ENCODE measurements around the gene TOMM40L. TPM values are rescaled to one million over a fixed set of nuclear protein-coding genes. Genes with fewer than 3 reads are reported as not detected.
A peak's percentile ranks its signal among the peaks of the same experiment; 100 is the strongest.

TOMM40L gene
- total RNA-seq, 2 experiments from 2014 or later, result 11.0 to 20.1 TPM

- Histone ChIP-seq H3K27ac (ENCODE audit: low read depth, low read length, poor library complexity, severe bottlenecking) (peak overlapping the region; percentile 44), H4K20me1 (ENCODE audit: insufficient read depth, low read length) (no peaks in the 10 kb centered on the region)
- no TSS peak for BruUV-seq (replicated peaks)
These were observed 8.0 kb upstream of the TOMM40L start for GRCh38 chr1:161217831-161218230.

GRCh38 chr1:161218301-161219077 is 7.4 kb upstream of the TOMM40L start:
- BruUV-seq (replicated peaks), result no TSS peak
- peaks cover 11% of the 10 kb centered on the region for H3K36me3 ChIP-seq (ENCODE audit: insufficient read depth, low read length)
- ChIA-PET POLR2A (interaction anchor here (0.7 to 4.4 kb wide), 5 partner anchors 13 to 148 kb away, joined by 3 to 22 read pairs (median 4); partner anchors contain the start of gene NDUFS2), CTCF (ENCODE audit: unreplicated experiment) (interaction anchor here (0.5 to 0.6 kb wide), 2 partner anchors 15 to 61 kb away, joined by 3 read pairs; no protein-coding TSS in a partner anchor)
- intact Hi-C loops (cut with micrococcal nuclease; ENCODE audit: unreplicated experiment), result no loop called here
- peak; percentile 29 for DNase-seq (ENCODE audit: low spot score)
- H3K79me2 ChIP-seq (ENCODE audit: insufficient read depth, low read depth, low read length), result no peaks in the 10 kb centered on the region
- peak overlapping the region; percentile 20 for H3K4me3 ChIP-seq (ENCODE audit: low read depth, low read length, poor library complexity, severe bottlenecking)
- peak overlapping the region; percentile 44 for H3K27ac ChIP-seq (ENCODE audit: low read depth, low read length, poor library complexity, severe bottlenecking)
- no peaks in the 10 kb centered on the region for H4K20me1 ChIP-seq (ENCODE audit: insufficient read depth, low read length)
- H3K4me2 ChIP-seq (ENCODE audit: low read length), result peak overlapping the region; percentile 56
- no peaks in the 10 kb centered on the region for H3K9me3 ChIP-seq (ENCODE audit: low read length)
- peaks cover 34% of the 10 kb centered on the region for H3K4me1 ChIP-seq (ENCODE audit: insufficient read depth, low read length, poor library complexity, severe bottlenecking)
- H3K9me2 ChIP-seq (ENCODE audit: insufficient read depth, low read length), result no peaks in the 10 kb centered on the region
- TF ChIP-seq CTCF (conservative IDR thresholded peaks at IDR 0.05; ENCODE audit: low read length) (no peak), EZH2phosphoT487 (IDR thresholded peaks at IDR 0.05; ENCODE audit: borderline replicate concordance, low read depth, low read length) (no peak)
- H2AFZ ChIP-seq (ENCODE audit: low read length), result peak overlapping the region; percentile 68

More at GRCh38 chr1:161217831-161218230, 8.0 kb upstream of the TOMM40L start:
- TF ChIP-seq EZH2phosphoT487 (IDR thresholded peaks at IDR 0.05; ENCODE audit: borderline replicate concordance, low read depth, low read length), result no peak
- no peak for TF ChIP-seq CTCF (conservative IDR thresholded peaks at IDR 0.05; ENCODE audit: low read length)
- Histone ChIP-seq H3K9me2 (ENCODE audit: insufficient read depth, low read length) (no peaks in the 10 kb centered on the region), H3K9me3 (ENCODE audit: low read length) (no peaks in the 10 kb centered on the region), H3K4me3 (ENCODE audit: low read depth, low read length, poor library complexity, severe bottlenecking) (peak overlapping the region; percentile 20), H3K4me1 (ENCODE audit: insufficient read depth, low read length, poor library complexity, severe bottlenecking) (peaks cover 34% of the 10 kb centered on the region), H2AFZ (ENCODE audit: low read length) (peak overlapping the region; percentile 68; the same call in 1 of the 2 replicates), H3K79me2 (ENCODE audit: insufficient read depth, low read depth, low read length) (no peaks in the 10 kb centered on the region), H3K4me2 (ENCODE audit: low read length) (peak overlapping the region; percentile 56), H3K36me3 (ENCODE audit: insufficient read depth, low read length) (peaks cover 18% of the 10 kb centered on the region)
- ChIA-PET CTCF (ENCODE audit: unreplicated experiment) (interaction anchor here (0.6 to 2.2 kb wide), 2 partner anchors 8 to 14 kb away, joined by 3 to 9 read pairs; partner anchors contain the start of gene TOMM40L), POLR2A (interaction anchor here (1.0 to 4.4 kb wide), 5 partner anchors 8 to 84 kb away, joined by 3 to 22 read pairs (median 9); partner anchors contain the start of genes NDUFS2 and TOMM40L)
- DNase-seq (ENCODE audit: low spot score), result no peak
- intact Hi-C loops (cut with micrococcal nuclease; ENCODE audit: unreplicated experiment), result no loop called here
